HCT116 (cell line): ENCODE results near the gene TNFSF10. TPM values are rescaled to one million over a fixed set of nuclear protein-coding genes. Genes with fewer than 3 reads are reported as not detected.

Source experiments
- ATAC-seq: fragments of 200-7000 bp; cut with Tn5 transposase; 2 replicates; pipeline ENCODE4 v1.9.1; 2020; ENCODE audit warnings: mild to moderate bottlenecking, moderate library complexity
- BruUV-seq: library from RNA; stranded (reverse); fragments of 400-500 nt; replicated peaks from 2 replicates; lab custom pipeline; 2021; lab: Mats Ljungman, UMichigan
- CTCF ChIA-PET: fragments of 300-600 bp; sonication (Branson Sonifier 250); formaldehyde crosslinking; loops from one replicate; lab custom pipeline; 2021; ENCODE audit warnings: antibody characterized with exemption; lab: Charles Lee
- POLR2A ChIA-PET: fragments of 300-600, 350-600 bp; sonication (Branson Sonifier 250); formaldehyde crosslinking; loops from one replicate; lab custom pipeline; 2021; ENCODE audit warnings: antibody characterized with exemption; lab: Charles Lee
- RAD21 ChIA-PET, 2 experiments: fragments of 300-600 bp; sonication (Branson Sonifier 250); formaldehyde crosslinking; loops; one replicate each; lab custom pipeline; 2023; ENCODE audit warnings: low total read pairs in 2 of 2; ENCODE audit not compliant: uncharacterized antibody in 2 of 2, unreplicated experiment in 2 of 2, low non-redundant PET in 1 of 2; lab: Charles Lee
- DNase-seq: peaks from one replicate; pipeline ENCODE4 v3.0.0-alpha.2; 2010; ENCODE audit warnings: low read depth, low spot score
- H2AFZ ChIP-seq: fragments of 200-600 bp; shearing (Covaris generic), sonication (generic); 2 replicates; pipeline ENCODE4 v1.6.1; 2017; ENCODE audit warnings: low read depth, mixed run types, mixed read lengths, antibody characterized with exemption, low read length; ENCODE audit not compliant: poor library complexity, severe bottlenecking
- H3K27ac ChIP-seq: 2 replicates; pipeline ENCODE4 v1.5.1; 2012; ENCODE audit warnings: low read depth, low read length
- H3K27me3 ChIP-seq: fragments of 200-600 bp; sonication (generic); 2 replicates; pipeline ENCODE4 v1.6.1; 2016; ENCODE audit warnings: mixed run types, low read length, mixed read lengths; ENCODE audit not compliant: insufficient read depth
- H3K36me3 ChIP-seq, 2 experiments: fragments of 200-500 bp in 1 of 2; fragments of 200-600 bp in 1 of 2; sonication (Bioruptor generic) in 1 of 2; sonication (generic) in 1 of 2; 2 replicates each; pipeline versions ENCODE4 v1.5.1 to v1.6.1; 2014 to 2016; ENCODE audit warnings: low read length in 2 of 2, inconsistent platforms in 1 of 2, mixed read lengths in 1 of 2, mixed run types in 1 of 2; ENCODE audit not compliant: insufficient read depth in 2 of 2, control insufficient read depth in 1 of 2
- H3K4me1 ChIP-seq, 2 experiments: fragments of 200-600 bp in 1 of 2; sonication (generic) in 1 of 2; 2 replicates each; pipeline versions ENCODE4 v1.5.1 to v1.6.1; 2012 to 2017; ENCODE audit warnings: low read length in 2 of 2, inconsistent platforms in 1 of 2, mild to moderate bottlenecking in 1 of 2, mixed read lengths in 1 of 2, mixed run types in 1 of 2, moderate library complexity in 1 of 2; ENCODE audit not compliant: insufficient read depth in 2 of 2, control insufficient read depth in 1 of 2
- H3K4me2 ChIP-seq: fragments of 200-600 bp; sonication (generic); 2 replicates; pipeline ENCODE4 v1.6.1; 2017; ENCODE audit warnings: mixed run types, low read length, mixed read lengths
- H3K4me3 ChIP-seq, 2 experiments: fragments of 200-600 bp in 1 of 2; sonication (generic) in 1 of 2; replicated peaks in 1 of 2; 2 replicates each; pipeline ENCODE4 v1.5.1; 2011 to 2016; ENCODE audit warnings: low read length in 2 of 2, control low read depth in 1 of 2, low read depth in 1 of 2, mild to moderate bottlenecking in 1 of 2, mixed read lengths in 1 of 2, mixed run types in 1 of 2
- H3K79me2 ChIP-seq: fragments of 200-600 bp; sonication (generic); 2 replicates; pipeline ENCODE4 v1.6.1; 2017; ENCODE audit warnings: mild to moderate bottlenecking, mixed run types, low read length, moderate library complexity, mixed read lengths; ENCODE audit not compliant: insufficient read depth
- H3K9ac ChIP-seq: fragments of 200-600 bp; sonication (generic); 2 replicates; pipeline ENCODE4 v1.6.1; 2016; ENCODE audit warnings: low read length, mixed read lengths
- H3K9me2 ChIP-seq: fragments of 200-600 bp; sonication (generic), shearing (Covaris generic); 2 replicates; pipeline ENCODE4 v1.6.1; 2017; ENCODE audit warnings: mixed run types, mild to moderate bottlenecking, moderate library complexity; ENCODE audit not compliant: insufficient read depth
- H3K9me3 ChIP-seq, 2 experiments: fragments of 200-500 bp in 1 of 2; fragments of 200-600 bp in 1 of 2; sonication (Bioruptor generic) in 1 of 2; sonication (generic) in 1 of 2; 2 replicates each; pipeline ENCODE4 v1.6.1; 2014 to 2017; ENCODE audit warnings: low read length in 2 of 2, mixed read lengths in 2 of 2, inconsistent platforms in 1 of 2, low read depth in 1 of 2, mild to moderate bottlenecking in 1 of 2, mixed run types in 1 of 2, moderate library complexity in 1 of 2; ENCODE audit not compliant: control insufficient read depth in 1 of 2, insufficient read depth in 1 of 2
- H4K20me1 ChIP-seq: fragments of 200-600 bp; sonication (generic), shearing (Covaris generic); 2 replicates; pipeline ENCODE4 v1.6.1; 2017; ENCODE audit warnings: mixed run types, mild to moderate bottlenecking, moderate library complexity; ENCODE audit not compliant: insufficient read depth
- CBX3 ChIP-seq: IDR thresholded peaks from 2 replicates; pipeline ENCODE4 v1.6.1; 2012; ENCODE audit warnings: low read depth
- CEBPB ChIP-seq: IDR thresholded peaks from 2 replicates; pipeline ENCODE4 v1.6.1; 2012; ENCODE audit warnings: low read depth
- EGR1 ChIP-seq: IDR thresholded peaks from 2 replicates; pipeline ENCODE4 v1.6.1; 2012; ENCODE audit warnings: low read depth
- ELF1 ChIP-seq: IDR thresholded peaks from 2 replicates; pipeline ENCODE4 v1.6.1; 2012; ENCODE audit warnings: low read depth, borderline replicate concordance
- EZH2 ChIP-seq: fragments of 200-600 bp; sonication (generic); IDR thresholded peaks from 2 replicates; pipeline ENCODE4 v1.6.1; 2017; ENCODE audit warnings: antibody characterized with exemption, mixed run types
- EZH2phosphoT487 ChIP-seq: fragments of 200-600 bp; IDR thresholded peaks from 2 replicates; pipeline ENCODE4 v1.6.1; 2018; ENCODE audit warnings: antibody characterized with exemption, borderline replicate concordance
- FOSL1 ChIP-seq: IDR thresholded peaks from 2 replicates; pipeline ENCODE4 v1.6.1; 2012; ENCODE audit warnings: low read depth
- JUND ChIP-seq: IDR thresholded peaks from 2 replicates; pipeline ENCODE4 v1.6.1; 2012
- POLR2A ChIP-seq: IDR thresholded peaks from 2 replicates; pipeline ENCODE4 v1.7.0; 2011; ENCODE audit warnings: borderline replicate concordance; ENCODE audit not compliant: insufficient read depth, insufficient read length; ENCODE audit errors: extremely low read depth
- POLR2AphosphoS5 ChIP-seq: IDR thresholded peaks from 2 replicates; pipeline ENCODE4 v1.6.1; 2011; ENCODE audit warnings: mild to moderate bottlenecking, low read depth, low read length, moderate library complexity
- RAD21 ChIP-seq: IDR thresholded peaks from 2 replicates; pipeline ENCODE4 v1.6.1; 2012; ENCODE audit warnings: low read depth, mild to moderate bottlenecking
- SP1 ChIP-seq: IDR thresholded peaks from 2 replicates; pipeline ENCODE4 v1.6.1; 2012; ENCODE audit warnings: low read depth
- SRF ChIP-seq: IDR thresholded peaks from 2 replicates; pipeline ENCODE4 v1.6.1; 2012; ENCODE audit warnings: low read depth
- TCF7L2 ChIP-seq: IDR thresholded peaks from 2 replicates; pipeline ENCODE4 v1.7.0; 2011; ENCODE audit warnings: borderline replicate concordance, inconsistent platforms; ENCODE audit not compliant: insufficient read depth, insufficient read length; ENCODE audit errors: extremely low read depth
- intact Hi-C: fragments of 100-400 bp; cut with micrococcal nuclease; formaldehyde crosslinking; loops from 2 replicates; pipeline ENCODE4 v1.10.0; 2022
- total RNA-seq: library from RNA; stranded (reverse); gene quantifications from one replicate; pipeline ENCODE4 v1.2.1, GENCODE V29; 2021; ENCODE audit not compliant: unreplicated experiment
- TF ChIP-seq, protein P1 (sequence below): IDR thresholded peaks from 2 replicates; pipeline ENCODE4 v1.6.1; 2012; ENCODE audit warnings: low read depth
- TF ChIP-seq, protein P2 (sequence below), 3 experiments: fragments of 200-600 bp in 1 of 3; sonication (generic) in 1 of 3; IDR thresholded peaks in 2 of 3; conservative IDR thresholded peaks in 1 of 3; 2 replicates each; pipeline ENCODE4 v1.5.1; 2012 to 2017; ENCODE audit warnings: low read depth in 2 of 3, low read length in 2 of 3, antibody characterized with exemption in 1 of 3, borderline replicate concordance in 1 of 3, control low read depth in 1 of 3, mild to moderate bottlenecking in 1 of 3, mixed read lengths in 1 of 3, mixed run types in 1 of 3, moderate library complexity in 1 of 3; ENCODE audit not compliant: insufficient read depth in 1 of 3
- TF ChIP-seq, protein P3 (sequence below): IDR thresholded peaks from 2 replicates; pipeline ENCODE4 v1.6.1; 2012

TNFSF10 gene
- total RNA-seq, 1 experiment from 2014 or later, result 0.20 TPM

DNA sequence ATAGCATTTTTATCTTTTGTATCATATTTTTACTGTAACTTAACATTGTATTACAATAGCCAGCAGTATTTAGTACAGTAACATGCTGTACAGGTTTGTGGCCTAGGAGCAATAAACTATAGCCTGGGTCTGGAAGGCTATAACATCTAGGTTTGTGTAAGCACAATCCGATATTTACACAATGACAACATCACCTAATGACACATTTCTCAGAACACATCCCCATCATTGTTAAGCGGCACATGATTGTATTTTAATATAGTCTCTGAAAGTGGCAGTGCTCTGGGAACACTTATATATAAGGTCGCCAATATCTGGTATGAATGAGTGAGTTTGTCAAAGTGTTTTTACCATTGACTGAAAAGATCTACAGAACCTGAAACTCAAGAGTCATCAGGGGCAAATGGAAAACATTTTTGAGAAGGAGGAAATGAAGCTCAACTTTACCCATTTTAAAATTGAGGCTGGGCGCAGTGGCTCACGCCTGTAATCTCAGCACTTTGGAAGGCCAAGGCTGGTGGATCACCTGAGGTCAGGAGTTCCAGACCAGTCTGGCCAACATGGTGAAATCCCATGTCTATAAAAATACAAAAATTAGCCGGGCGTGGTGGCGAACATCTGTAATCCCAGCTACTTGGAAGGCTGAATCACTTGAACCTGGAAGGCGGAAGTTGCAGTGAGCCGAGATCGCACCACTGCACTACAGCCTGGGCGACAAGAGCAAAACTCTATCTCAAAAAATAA lies 38.8 kb upstream of the TNFSF10 start (continued):
- TF ChIP-seq, protein P1, sequence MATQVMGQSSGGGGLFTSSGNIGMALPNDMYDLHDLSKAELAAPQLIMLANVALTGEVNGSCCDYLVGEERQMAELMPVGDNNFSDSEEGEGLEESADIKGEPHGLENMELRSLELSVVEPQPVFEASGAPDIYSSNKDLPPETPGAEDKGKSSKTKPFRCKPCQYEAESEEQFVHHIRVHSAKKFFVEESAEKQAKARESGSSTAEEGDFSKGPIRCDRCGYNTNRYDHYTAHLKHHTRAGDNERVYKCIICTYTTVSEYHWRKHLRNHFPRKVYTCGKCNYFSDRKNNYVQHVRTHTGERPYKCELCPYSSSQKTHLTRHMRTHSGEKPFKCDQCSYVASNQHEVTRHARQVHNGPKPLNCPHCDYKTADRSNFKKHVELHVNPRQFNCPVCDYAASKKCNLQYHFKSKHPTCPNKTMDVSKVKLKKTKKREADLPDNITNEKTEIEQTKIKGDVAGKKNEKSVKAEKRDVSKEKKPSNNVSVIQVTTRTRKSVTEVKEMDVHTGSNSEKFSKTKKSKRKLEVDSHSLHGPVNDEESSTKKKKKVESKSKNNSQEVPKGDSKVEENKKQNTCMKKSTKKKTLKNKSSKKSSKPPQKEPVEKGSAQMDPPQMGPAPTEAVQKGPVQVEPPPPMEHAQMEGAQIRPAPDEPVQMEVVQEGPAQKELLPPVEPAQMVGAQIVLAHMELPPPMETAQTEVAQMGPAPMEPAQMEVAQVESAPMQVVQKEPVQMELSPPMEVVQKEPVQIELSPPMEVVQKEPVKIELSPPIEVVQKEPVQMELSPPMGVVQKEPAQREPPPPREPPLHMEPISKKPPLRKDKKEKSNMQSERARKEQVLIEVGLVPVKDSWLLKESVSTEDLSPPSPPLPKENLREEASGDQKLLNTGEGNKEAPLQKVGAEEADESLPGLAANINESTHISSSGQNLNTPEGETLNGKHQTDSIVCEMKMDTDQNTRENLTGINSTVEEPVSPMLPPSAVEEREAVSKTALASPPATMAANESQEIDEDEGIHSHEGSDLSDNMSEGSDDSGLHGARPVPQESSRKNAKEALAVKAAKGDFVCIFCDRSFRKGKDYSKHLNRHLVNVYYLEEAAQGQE, result no peak
- TF ChIP-seq CEBPB, result no peak

DNA sequence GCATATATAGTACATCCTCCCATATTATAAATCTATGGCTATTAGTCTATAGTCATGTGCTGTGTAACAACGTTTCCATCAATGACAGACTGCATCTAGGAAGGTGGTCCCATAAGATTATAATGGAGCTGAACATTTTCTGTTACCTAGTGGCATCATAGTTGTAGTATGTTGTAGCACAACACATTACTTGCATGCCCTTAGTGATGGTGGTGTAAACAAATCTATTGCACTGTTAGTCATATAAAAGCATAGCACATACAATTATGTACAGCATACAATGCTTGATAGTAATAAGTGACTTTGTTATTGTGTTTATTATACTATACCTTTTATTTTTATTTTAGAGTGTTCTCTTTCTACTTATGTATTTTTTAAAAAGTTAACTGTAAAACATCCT lies 37.4 kb upstream of the TNFSF10 start:
- POLR2A ChIA-PET, result no interaction called here
- Histone ChIP-seq H3K4me3 (no peak overlapping the region), H2AFZ (no peak overlapping the region), H3K27me3 (no peaks in the 10 kb centered on the region), H3K27ac (no peak overlapping the region), H3K9me2 (no peaks in the 10 kb centered on the region), H3K4me1 (peaks cover 11 to 17% of the 10 kb centered on the region in 2 experiments), H3K36me3 (no peaks in the 10 kb centered on the region), H3K9me3 (no peaks in the 10 kb centered on the region), H3K9ac (no peak overlapping the region), H3K79me2 (no peaks in the 10 kb centered on the region), H4K20me1 (no peaks in the 10 kb centered on the region), H3K4me2 (no peak overlapping the region)
- CTCF ChIA-PET, result no interaction called here
- DNase-seq (no peak), ATAC-seq (no peak)
- intact Hi-C loops, result no loop called here
- no TSS peak for BruUV-seq
- RAD21 ChIA-PET, result no interaction called here
- no peak for TF ChIP-seq POLR2A
- TF ChIP-seq, protein P2, sequence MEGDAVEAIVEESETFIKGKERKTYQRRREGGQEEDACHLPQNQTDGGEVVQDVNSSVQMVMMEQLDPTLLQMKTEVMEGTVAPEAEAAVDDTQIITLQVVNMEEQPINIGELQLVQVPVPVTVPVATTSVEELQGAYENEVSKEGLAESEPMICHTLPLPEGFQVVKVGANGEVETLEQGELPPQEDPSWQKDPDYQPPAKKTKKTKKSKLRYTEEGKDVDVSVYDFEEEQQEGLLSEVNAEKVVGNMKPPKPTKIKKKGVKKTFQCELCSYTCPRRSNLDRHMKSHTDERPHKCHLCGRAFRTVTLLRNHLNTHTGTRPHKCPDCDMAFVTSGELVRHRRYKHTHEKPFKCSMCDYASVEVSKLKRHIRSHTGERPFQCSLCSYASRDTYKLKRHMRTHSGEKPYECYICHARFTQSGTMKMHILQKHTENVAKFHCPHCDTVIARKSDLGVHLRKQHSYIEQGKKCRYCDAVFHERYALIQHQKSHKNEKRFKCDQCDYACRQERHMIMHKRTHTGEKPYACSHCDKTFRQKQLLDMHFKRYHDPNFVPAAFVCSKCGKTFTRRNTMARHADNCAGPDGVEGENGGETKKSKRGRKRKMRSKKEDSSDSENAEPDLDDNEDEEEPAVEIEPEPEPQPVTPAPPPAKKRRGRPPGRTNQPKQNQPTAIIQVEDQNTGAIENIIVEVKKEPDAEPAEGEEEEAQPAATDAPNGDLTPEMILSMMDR (IDR thresholded peaks at IDR 0.05 in 2 of 3, conservative IDR thresholded peaks at IDR 0.05 in 1 of 3; ENCODE audit: borderline replicate concordance in 1 of 3, insufficient read depth in 1 of 3, low read depth in 2 of 3, low read length in 2 of 3), result no peak
- no peak for TF ChIP-seq SRF
- TF ChIP-seq CBX3, result no peak
- no peak for TF ChIP-seq POLR2AphosphoS5
- TF ChIP-seq TCF7L2, result no peak
- TF ChIP-seq RAD21, result no peak
- no peak for TF ChIP-seq ELF1
- TF ChIP-seq EGR1, result no peak
- TF ChIP-seq, protein P3, sequence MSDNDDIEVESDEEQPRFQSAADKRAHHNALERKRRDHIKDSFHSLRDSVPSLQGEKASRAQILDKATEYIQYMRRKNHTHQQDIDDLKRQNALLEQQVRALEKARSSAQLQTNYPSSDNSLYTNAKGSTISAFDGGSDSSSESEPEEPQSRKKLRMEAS, result no peak
- no peak for TF ChIP-seq EZH2phosphoT487
- no peak for TF ChIP-seq JUND
- TF ChIP-seq CEBPB, result no peak
- TF ChIP-seq, protein P1, result no peak
- TF ChIP-seq EZH2, result no peak
- no peak for TF ChIP-seq FOSL1
- no peak for TF ChIP-seq SP1
